ENCODE measurements around the gene MED13L.

GRCh38 chr12:116019415-116019814 is 258.1 kb downstream of the MED13L start:
- TF ChIP-seq CTCF (IDR thresholded peaks at IDR 0.05): no peak
- no peak for TF ChIP-seq POLR2A (IDR thresholded peaks at IDR 0.05)

All from lower leg skin (tissue), 3 donors.